GM12872 (cell line): ENCODE measurements around the gene AADACL4.

ENCODE experiments used
- CTCF ChIP-seq: IDR thresholded peaks from 3 replicates; pipeline ENCODE4 v1.5.1; 2011; ENCODE audit warnings: low read depth, mild to moderate bottlenecking, low read length, moderate library complexity; ENCODE audit not compliant: insufficient read depth

AADACL4 gene

GRCh38 chr1:12614402-12615158, 29.3 kb upstream of the AADACL4 start:
- no peak for TF ChIP-seq CTCF

- TF ChIP-seq CTCF: no peak
Measured at GRCh38 chr1:12615159-12615864, 28.6 kb upstream of the AADACL4 start.

- no peak for TF ChIP-seq CTCF
Measured at GRCh38 chr1:12615865-12616708, 27.8 kb upstream of the AADACL4 start.

- TF ChIP-seq CTCF: no peak
Measured at GRCh38 chr1:12616709-12617373, 27.0 kb upstream of the AADACL4 start.

GRCh38 chr1:12617511-12617900, 26.4 kb upstream of the AADACL4 start:
- TF ChIP-seq CTCF: no peak

- no peak for TF ChIP-seq CTCF
Measured at GRCh38 chr1:12617901-12618660, 25.8 kb upstream of the AADACL4 start, which contains the start of gene DHRS3. TSS of gene DHRS3 (minus strand) at chr1:12618210. CDS start at chr1:12617348, 862 bp downstream.
